H1 (cell line): Measurements from ENCODE around the gene PDE4B. TPM values are rescaled to one million over a fixed set of nuclear protein-coding genes. Genes with fewer than 3 reads are reported as not detected.
A peak's percentile ranks its signal among the peaks of the same experiment; 100 is the strongest.

Source experiments
- CTCF ChIA-PET: fragments of 300-600 bp; sonication (Branson Sonifier 250); formaldehyde crosslinking; loops from one replicate; lab custom pipeline; 2021; ENCODE audit not compliant: partially characterized antibody; lab: Charles Lee
- POLR2A ChIA-PET: fragments of 300-600 bp; sonication (Branson Sonifier 250); formaldehyde crosslinking; loops from one replicate; lab custom pipeline; 2021; ENCODE audit warnings: inconsistent platforms; ENCODE audit not compliant: partially characterized antibody; lab: Charles Lee
- DNase-seq, 2 experiments: peaks; one replicate each; pipeline versions ENCODE4 v3.0.0 to v3.0.0-alpha.2; 2010 to 2022; ENCODE audit warnings: low spot score in 2 of 2, low read depth in 1 of 2, mixed read lengths in 1 of 2
- FAIRE-seq: peaks from 2 replicates; lab custom pipeline; 2011; peaks lifted over from hg19 to GRCh38; lab: Jason Lieb, UNC
- H2AFZ ChIP-seq: 2 replicates; pipeline ENCODE4 v1.8.1; 2012; ENCODE audit warnings: low read length, inconsistent platforms
- H2AK5ac ChIP-seq: 2 replicates; pipeline ENCODE4 v1.6.1; 2013; ENCODE audit warnings: low read depth, low read length
- H2BK120ac ChIP-seq: replicated peaks from 2 replicates; pipeline ENCODE3; 2013; ENCODE audit warnings: low read depth, low read length, inconsistent platforms
- H2BK12ac ChIP-seq: 2 replicates; pipeline ENCODE4 v1.6.1; 2013; ENCODE audit warnings: low read depth, low read length
- H2BK15ac ChIP-seq: 2 replicates; pipeline ENCODE4 v1.6.1; 2013; ENCODE audit warnings: low read length
- H2BK20ac ChIP-seq: 2 replicates; pipeline ENCODE4 v1.6.1; 2013; ENCODE audit warnings: low read length
- H2BK5ac ChIP-seq: 2 replicates; pipeline ENCODE4 v1.6.1; 2013; ENCODE audit warnings: low read depth, low read length
- H3K14ac ChIP-seq: 2 replicates; pipeline ENCODE4 v1.6.1; 2013; ENCODE audit warnings: inconsistent platforms; ENCODE audit not compliant: insufficient read length
- H3K18ac ChIP-seq: 2 replicates; pipeline ENCODE4 v1.6.1; 2013; ENCODE audit warnings: low read length; ENCODE audit errors: extremely low read depth
- H3K23ac ChIP-seq: 2 replicates; pipeline ENCODE4 v1.6.1; 2013; ENCODE audit warnings: inconsistent platforms; ENCODE audit not compliant: insufficient read length
- H3K23me2 ChIP-seq: 2 replicates; pipeline ENCODE4 v1.6.1; 2013; ENCODE audit warnings: low read depth, low read length
- H3K27ac ChIP-seq: 2 replicates; pipeline ENCODE4 v1.6.1; 2011; ENCODE audit warnings: low read depth, low read length, inconsistent platforms
- H3K27me3 ChIP-seq, 4 experiments: replicated peaks in 1 of 4; 1 replicate in 1 of 4; 2 replicates in 3 of 4; pipeline versions ENCODE4 v1.6.1 to v1.8.1; 2011 to 2013; ENCODE audit warnings: low read length in 3 of 4, mild to moderate bottlenecking in 3 of 4, inconsistent platforms in 2 of 4, mixed read lengths in 2 of 4, moderate library complexity in 1 of 4; ENCODE audit not compliant: control insufficient read depth in 3 of 4, insufficient read depth in 3 of 4; ENCODE audit errors: extremely low read depth in 1 of 4
- H3K36me3 ChIP-seq, 4 experiments: 2 replicates each; pipeline versions ENCODE4 v1.6.1 to v1.8.1; 2011 to 2013; ENCODE audit warnings: mild to moderate bottlenecking in 4 of 4, low read length in 3 of 4, moderate library complexity in 2 of 4, control low read depth in 1 of 4, inconsistent platforms in 1 of 4; ENCODE audit not compliant: insufficient read depth in 4 of 4, control insufficient read depth in 2 of 4
- H3K4ac ChIP-seq: replicated peaks from 2 replicates; pipeline ENCODE3; 2013; ENCODE audit warnings: low read length, low read depth, mixed read lengths, inconsistent platforms; ENCODE audit not compliant: insufficient read length
- H3K4me1 ChIP-seq, 4 experiments: replicated peaks in 1 of 4; 1 replicate in 1 of 4; 2 replicates in 3 of 4; pipeline versions ENCODE4 v1.6.1 to v1.8.1; 2011 to 2013; ENCODE audit warnings: low read length in 3 of 4, inconsistent platforms in 2 of 4, mixed read lengths in 1 of 4; ENCODE audit not compliant: insufficient read depth in 4 of 4, control insufficient read depth in 3 of 4
- H3K4me2 ChIP-seq, 2 experiments: 2 replicates each; pipeline versions ENCODE4 v1.6.1 to v1.8.1; 2011 to 2013; ENCODE audit warnings: low read depth in 2 of 2, low read length in 2 of 2, control low read depth in 1 of 2, inconsistent platforms in 1 of 2, mild to moderate bottlenecking in 1 of 2; ENCODE audit not compliant: insufficient read depth in 1 of 2
- H3K4me3 ChIP-seq, 4 experiments: fragments of 200-600, 300-600 bp in 1 of 4; sonication (generic), shearing (Covaris generic), sonication (Bioruptor Twin) in 1 of 4; 2 replicates each; pipeline versions ENCODE4 v1.5.1 to v1.8.1; 2011 to 2016; ENCODE audit warnings: low read length in 4 of 4, low read depth in 3 of 4, control low read depth in 2 of 4, inconsistent platforms in 2 of 4, mild to moderate bottlenecking in 2 of 4, mixed read lengths in 1 of 4, moderate library complexity in 1 of 4; ENCODE audit not compliant: insufficient read depth in 2 of 4; ENCODE audit errors: extremely low read depth in 1 of 4
- H3K56ac ChIP-seq: replicated peaks from 2 replicates; pipeline ENCODE3; 2013; ENCODE audit warnings: low read depth, mild to moderate bottlenecking, mixed read lengths, low read length, inconsistent platforms; ENCODE audit not compliant: insufficient read length
- H3K79me1 ChIP-seq: 2 replicates; pipeline ENCODE4 v1.6.1; 2013; ENCODE audit warnings: low read depth, low read length, control low read depth
- H3K79me2 ChIP-seq, 2 experiments: 2 replicates each; pipeline versions ENCODE4 v1.6.1 to v1.8.1; 2012 to 2013; ENCODE audit warnings: low read length in 2 of 2, mild to moderate bottlenecking in 2 of 2, inconsistent platforms in 1 of 2; ENCODE audit not compliant: insufficient read depth in 2 of 2, control insufficient read depth in 1 of 2
- H3K9ac ChIP-seq, 4 experiments: replicated peaks in 1 of 4; 1 replicate in 1 of 4; 2 replicates in 3 of 4; pipeline versions ENCODE4 v1.6.1 to v1.8.1; 2011 to 2013; ENCODE audit warnings: low read depth in 3 of 4, low read length in 3 of 4, control low read depth in 2 of 4, mild to moderate bottlenecking in 2 of 4, moderate library complexity in 2 of 4, inconsistent platforms in 1 of 4; ENCODE audit errors: extremely low read depth in 1 of 4
- H3K9me3 ChIP-seq, 2 experiments: 2 replicates each; pipeline versions ENCODE4 v1.6.1 to v1.8.1; 2012 to 2013; ENCODE audit warnings: mild to moderate bottlenecking in 2 of 2, moderate library complexity in 2 of 2, control low read depth in 1 of 2, inconsistent platforms in 1 of 2, low read depth in 1 of 2, low read length in 1 of 2, mixed read lengths in 1 of 2; ENCODE audit not compliant: insufficient read depth in 2 of 2
- H4K20me1 ChIP-seq, 2 experiments: replicated peaks in 1 of 2; 2 replicates each; pipeline versions ENCODE3 to v1.8.1; 2011 to 2013; ENCODE audit warnings: inconsistent platforms in 2 of 2, low read length in 2 of 2, mild to moderate bottlenecking in 1 of 2; ENCODE audit not compliant: insufficient read depth in 2 of 2, control insufficient read depth in 1 of 2
- H4K5ac ChIP-seq: 2 replicates; pipeline ENCODE4 v1.6.1; 2013; ENCODE audit warnings: low read length, low read depth, mixed read lengths, inconsistent platforms; ENCODE audit not compliant: insufficient read length
- H4K8ac ChIP-seq: 2 replicates; pipeline ENCODE4 v1.8.0; 2013; ENCODE audit warnings: mild to moderate bottlenecking, moderate library complexity, low read length, inconsistent platforms; ENCODE audit not compliant: insufficient read depth; ENCODE audit errors: extremely low read depth
- H4K91ac ChIP-seq: replicated peaks from 2 replicates; pipeline ENCODE3; 2013; ENCODE audit warnings: low read length, mixed read lengths, inconsistent platforms; ENCODE audit not compliant: insufficient read length
- CHD2 ChIP-seq: IDR thresholded peaks from 2 replicates; pipeline ENCODE4 v1.6.1; 2012; ENCODE audit warnings: low read length, improper control_type of control experiment
- EGR1 ChIP-seq: IDR thresholded peaks from 2 replicates; pipeline ENCODE4 v1.6.1; 2011; ENCODE audit warnings: low read depth, low read length, borderline replicate concordance
- KDM1A ChIP-seq: fragments of 200-600, 300-600 bp; sonication (generic); IDR thresholded peaks from 2 replicates; pipeline ENCODE4 v1.7.1; 2016; ENCODE audit warnings: mild to moderate bottlenecking, low read length, borderline replicate concordance
- PHF8 ChIP-seq: fragments of 200-600 bp; sonication (generic); conservative IDR thresholded peaks from 2 replicates; pipeline ENCODE4 v1.7.1; 2012; ENCODE audit warnings: low read depth, mild to moderate bottlenecking, inconsistent platforms, low read length, moderate library complexity
- RFX5 ChIP-seq: IDR thresholded peaks from 2 replicates; pipeline ENCODE4 v1.6.1; 2011; ENCODE audit warnings: low read depth, low read length, improper control_type of control experiment, borderline replicate concordance
- SP1 ChIP-seq: IDR thresholded peaks from 2 replicates; pipeline ENCODE4 v1.6.1; 2011; ENCODE audit warnings: low read depth, low read length
- TEAD4 ChIP-seq: IDR thresholded peaks from 2 replicates; pipeline ENCODE4 v1.6.1; 2012; ENCODE audit warnings: low read depth, low read length, inconsistent platforms, mixed read lengths
- WGBS, 2 experiments: shearing (Covaris generic) in 1 of 2; methylation state at CpG; one replicate each; pipeline versions ENCODE4 v1.1.6 to v1.1.7; 2013 to 2015; ENCODE audit warnings: low lambda C conversion rate in 2 of 2, mixed read lengths in 2 of 2, inconsistent platforms in 1 of 2, low coverage in 1 of 2, missing lambda C conversion rate in 1 of 2; ENCODE audit not compliant: insufficient replicate concordance in 2 of 2, insufficient coverage in 1 of 2, insufficient read length in 1 of 2; ENCODE audit errors: extremely low coverage in 1 of 2, missing lambda C conversion rate in 1 of 2; 5-methylcytosine and 5-hydroxymethylcytosine counted together
- polyA plus RNA-seq, 7 experiments: library from polyadenylated mRNA; depleted of rRNA in 3 of 7; stranded (reverse) in 5 of 7; unstranded in 2 of 7; fragments of >200 nt in 5 of 7; fragments of 200-250 nt in 2 of 7; gene quantifications; 1 replicate in 5 of 7; 2 replicates in 1 of 7; 4 replicates in 1 of 7; pipeline versions ENCODE4 v1.2.1 to v1.2.3, GENCODE V29; 2011 to 2013; ENCODE audit warnings: missing spikeins in 2 of 7, mixed read lengths in 2 of 7
- total RNA-seq: library from RNA; stranded (reverse); fragmentation: NEBNext Ultra II Directional; extraction: Animal tissue kit (Norgen Biotek cat#: 25700); gene quantifications from 2 replicates; pipeline ENCODE4 v1.2.1, GENCODE V29; 2021

The PDE4B gene
- total and polyA plus RNA-seq, 2 of the 8 experiments (the other 6 are each of a cell fraction or from before 2014, with no cell fraction given) = 5.0 to 15.1 TPM

- no peaks in the 10 kb centered on the region for H3K79me2 ChIP-seq
- no peak overlapping the region for H4K8ac ChIP-seq
- no peak overlapping the region for H3K56ac ChIP-seq
- FAIRE-seq (no peak), DNase-seq (no peak)
- no peak overlapping the region for H2BK15ac ChIP-seq
- H3K4ac ChIP-seq = no peak overlapping the region
- H2BK20ac ChIP-seq = no peak overlapping the region
- H3K14ac ChIP-seq = no peak overlapping the region
- no peak overlapping the region for H3K9ac ChIP-seq
- no peak overlapping the region for H4K5ac ChIP-seq
- no peak overlapping the region for H3K4me2 ChIP-seq
- H3K4me1 ChIP-seq = no peaks in the 10 kb centered on the region
- H4K91ac ChIP-seq = no peak overlapping the region
- H4K20me1 ChIP-seq = no peaks in the 10 kb centered on the region
- CTCF ChIA-PET = no interaction called here
- no peaks in the 10 kb centered on the region for H3K79me1 ChIP-seq
- WGBS, 2 experiments = 95% methylated on average over 2 of the region's 2 CpGs; no CpG with 5 or more reads in 1 of the 2 experiments
- H2BK5ac ChIP-seq = no peak overlapping the region
- no peak overlapping the region for H3K4me3 ChIP-seq
- H2AFZ ChIP-seq = 0 out of 2 replicates have a peak overlapping the region, but pooled peaks have one; percentile 49
- H3K18ac ChIP-seq = no peak overlapping the region
- H3K36me3 ChIP-seq = no peaks in the 10 kb centered on the region
- POLR2A ChIA-PET = no interaction called here
- TF ChIP-seq PHF8 (no peak), SP1 (no peak), TEAD4 (no peak), RFX5 (no peak), KDM1A (no peak), EGR1 (no peak), CHD2 (no peak)
- TF ChIP-seq, all 59 proteins: peak for 0
- Histone ChIP-seq H2BK120ac (no peak overlapping the region), H3K23me2 (no peaks in the 10 kb centered on the region), H2AK5ac (no peak overlapping the region), H2BK12ac (no peak overlapping the region), H3K27me3 (no peaks in the 10 kb centered on the region), H3K23ac (no peak overlapping the region), H3K9me3 (no peaks in the 10 kb centered on the region), H3K27ac (no peak overlapping the region)
Measured at GRCh38 chr1:65881067-65881594, 88.4 kb downstream of the PDE4B start.
